Osteoblast (primary cell): ENCODE measurements around the gene SNX27. TPM values are rescaled to one million over a fixed set of nuclear protein-coding genes. Genes with fewer than 3 reads are reported as not detected.

ENCODE experiments used
- DNase-seq: peaks from one replicate; pipeline ENCODE4 v3.0.0; 2011; ENCODE audit warnings: low spot score, mixed read lengths; ENCODE audit not compliant: insufficient read length; ENCODE audit errors: missing footprints
- H2AFZ ChIP-seq: 2 replicates; pipeline ENCODE4 v1.6.0; 2011; ENCODE audit warnings: mild to moderate bottlenecking, low read length
- H3K27ac ChIP-seq: 2 replicates; pipeline ENCODE4 v1.5.1; 2011; ENCODE audit warnings: mild to moderate bottlenecking, low read depth, low read length, moderate library complexity
- H3K27me3 ChIP-seq: 2 replicates; pipeline ENCODE4 v1.6.0; 2012; ENCODE audit warnings: mild to moderate bottlenecking, control low read depth, inconsistent platforms, low read length, moderate library complexity; ENCODE audit not compliant: insufficient read depth
- H3K36me3 ChIP-seq: 2 replicates; pipeline ENCODE4 v1.5.1; 2011; ENCODE audit warnings: mild to moderate bottlenecking, low read length, control low read depth, moderate library complexity; ENCODE audit not compliant: insufficient read depth
- H3K4me1 ChIP-seq: 2 replicates; pipeline ENCODE4 v1.5.1; 2011; ENCODE audit warnings: mild to moderate bottlenecking, low read length, control low read depth, moderate library complexity; ENCODE audit not compliant: insufficient read depth
- H3K4me2 ChIP-seq: 2 replicates; pipeline ENCODE4 v1.6.0; 2011; ENCODE audit warnings: mild to moderate bottlenecking, low read length; ENCODE audit not compliant: insufficient read depth
- H3K4me3 ChIP-seq: fragments of 200-600 bp; sonication (generic); 3 replicates; pipeline ENCODE4 v1.5.1; 2012; ENCODE audit warnings: mild to moderate bottlenecking, low read length, inconsistent platforms; ENCODE audit not compliant: insufficient read depth
- H3K79me2 ChIP-seq: 2 replicates; pipeline ENCODE4 v1.6.0; 2012; ENCODE audit warnings: mild to moderate bottlenecking, low read length, control low read depth, inconsistent platforms; ENCODE audit not compliant: insufficient read depth
- H3K9me3 ChIP-seq: 2 replicates; pipeline ENCODE4 v1.5.1; 2011; ENCODE audit warnings: low read depth, low read length, control low read depth
- H4K20me1 ChIP-seq: 2 replicates; pipeline ENCODE4 v1.6.0; 2012; ENCODE audit warnings: mild to moderate bottlenecking, low read length, control low read depth; ENCODE audit not compliant: insufficient read depth
- CTCF ChIP-seq: IDR thresholded peaks from 2 replicates; pipeline ENCODE4 v1.5.1; 2011; ENCODE audit warnings: mild to moderate bottlenecking, low read depth, low read length, moderate library complexity; ENCODE audit errors: extremely low read depth
- total RNA-seq: library from RNA; depleted of rRNA; stranded (reverse); fragments of >200 nt; gene quantifications from 2 replicates; pipeline ENCODE4 v1.2.3, GENCODE V29; 2012

SNX27 gene
- total RNA-seq, 1 donor = 23.5 TPM

- no peak overlapping the region for H3K4me3 ChIP-seq
- no peak for TF ChIP-seq CTCF
- peaks cover 6% of the 10 kb centered on the region for H4K20me1 ChIP-seq
- no peak for DNase-seq
- H2AFZ ChIP-seq = no peak overlapping the region
- H3K4me1 ChIP-seq = no peaks in the 10 kb centered on the region
- no peaks in the 10 kb centered on the region for H3K9me3 ChIP-seq
- H3K27me3 ChIP-seq = no peaks in the 10 kb centered on the region
- no peak overlapping the region for H3K27ac ChIP-seq
- H3K4me2 ChIP-seq = no peak overlapping the region
- H3K36me3 ChIP-seq = no peaks in the 10 kb centered on the region
- peaks cover 29% of the 10 kb centered on the region for H3K79me2 ChIP-seq
These were observed 15.0 kb downstream of the SNX27 start for GRCh38 chr1:151626740-151627334.

- Histone ChIP-seq H3K9me3 (no peaks in the 10 kb centered on the region), H3K27ac (no peak overlapping the region), H2AFZ (no peak overlapping the region), H3K27me3 (no peaks in the 10 kb centered on the region), H4K20me1 (peaks cover 6% of the 10 kb centered on the region), H3K4me1 (no peaks in the 10 kb centered on the region), H3K4me3 (no peak overlapping the region), H3K79me2 (peaks cover 22% of the 10 kb centered on the region), H3K36me3 (no peaks in the 10 kb centered on the region), H3K4me2 (no peak overlapping the region)
- TF ChIP-seq CTCF = no peak
- no peak for DNase-seq
These were observed 17.4 kb downstream of the SNX27 start for GRCh38 chr1:151629278-151629677.

GRCh38 chr1:151635479-151636072, 23.7 kb downstream of the SNX27 start:
- Histone ChIP-seq H3K36me3 (no peaks in the 10 kb centered on the region), H3K27me3 (no peaks in the 10 kb centered on the region), H3K9me3 (no peaks in the 10 kb centered on the region), H3K27ac (no peak overlapping the region), H2AFZ (no peak overlapping the region), H3K4me1 (peaks cover 20% of the 10 kb centered on the region), H3K79me2 (peaks cover 15% of the 10 kb centered on the region), H3K4me3 (no peak overlapping the region), H4K20me1 (peaks cover 16% of the 10 kb centered on the region), H3K4me2 (no peak overlapping the region)
- TF ChIP-seq CTCF = no peak
- DNase-seq = no peak

- Histone ChIP-seq H4K20me1 (peaks cover 20% of the 10 kb centered on the region), H3K79me2 (peaks cover 13% of the 10 kb centered on the region), H3K4me1 (peaks cover 20% of the 10 kb centered on the region), H3K9me3 (no peaks in the 10 kb centered on the region), H3K4me2 (no peak overlapping the region), H2AFZ (no peak overlapping the region), H3K27me3 (no peaks in the 10 kb centered on the region), H3K36me3 (no peaks in the 10 kb centered on the region), H3K27ac (no peak overlapping the region), H3K4me3 (no peak overlapping the region)
- no peak for DNase-seq
- no peak for TF ChIP-seq CTCF
These were observed 26.4 kb downstream of the SNX27 start for GRCh38 chr1:151638074-151638775.
